Daoy (cell line): Measurements from ENCODE around the gene CBLN2. TPM values are rescaled to one million over a fixed set of nuclear protein-coding genes. Genes with fewer than 3 reads are reported as not detected.

Experiments used
- DNase-seq: peaks from one replicate; pipeline ENCODE4 v3.0.0-alpha.2; 2015; ENCODE audit warnings: low read depth
- total RNA-seq: library from RNA; depleted of rRNA; stranded (reverse); fragments of >200 nt; shearing (Covaris generic); gene quantifications from 2 replicates; pipeline ENCODE4 v1.2.3, GENCODE V29; 2014; rRNA removed

CBLN2 gene
- 0.29 TPM in 1 of 2 replicates, not detected in the other for total RNA-seq

- peak; percentile 73 for DNase-seq
These were observed at the start of gene CBLN2 for GRCh38 chr18:72544092-72544886. Gene CBLN2 (minus strand): TSS chr18:72544342. CDS start chr18:72542160, 2,182 bp downstream.

- no peak for DNase-seq
These were observed 44.2 kb upstream of the CBLN2 start for GRCh38 chr18:72588360-72588759.

- DNase-seq: no peak
These were observed 40.6 kb upstream of the CBLN2 start for GRCh38 chr18:72584787-72585186.

- DNase-seq: no peak
These were observed 37.8 kb upstream of the CBLN2 start for GRCh38 chr18:72581976-72582375.

- DNase-seq: no peak
These were observed 28.8 kb upstream of the CBLN2 start for GRCh38 chr18:72572896-72573295.

- no peak for DNase-seq
These were observed 22.1 kb upstream of the CBLN2 start for GRCh38 chr18:72566290-72566689.

- DNase-seq: no peak
These were observed 11.8 kb upstream of the CBLN2 start for GRCh38 chr18:72555968-72556367.

- DNase-seq: no peak
These were observed 11.0 kb upstream of the CBLN2 start for GRCh38 chr18:72555101-72555500.

- DNase-seq: no peak
These were observed 636 bp downstream of the CBLN2 start for GRCh38 chr18:72543357-72544055.

GRCh38 chr18:72542984-72543356 lies 1.2 kb downstream of the CBLN2 start:
- no peak for DNase-seq

- no peak for DNase-seq
These were observed 1.8 kb downstream of the CBLN2 start for GRCh38 chr18:72542342-72542741.

GRCh38 chr18:72541871-72542332 lies 2.2 kb downstream of the CBLN2 start:
- DNase-seq: no peak

GRCh38 chr18:72539901-72540300 lies 4.2 kb downstream of the CBLN2 start:
- DNase-seq: no peak

- no peak for DNase-seq
These were observed 13.5 kb downstream of the CBLN2 start for GRCh38 chr18:72530622-72531021.

- DNase-seq: no peak
These were observed 39.3 kb downstream of the CBLN2 start for GRCh38 chr18:72504866-72505265.

GRCh38 chr18:72502671-72503431 lies 41.3 kb downstream of the CBLN2 start:
- DNase-seq: no peak

- DNase-seq: no peak
These were observed 51.6 kb downstream of the CBLN2 start for GRCh38 chr18:72492497-72492896.
